GM19043 (cell line): ENCODE measurements around the gene AK9.
A peak's percentile ranks its signal among the peaks of the same experiment; 100 is the strongest.
"Not testable (repeated sequence)": the region's sequence is repeated elsewhere in the genome, so short reads cannot be mapped to it uniquely, and the experiment has no call there.

ENCODE experiments used
- ATAC-seq: cut with Tn5 transposase; IDR thresholded peaks from one replicate; pipeline ENCODE4 v1.9.1; 2021; ENCODE audit warnings: low read depth; ENCODE audit not compliant: unreplicated experiment

Gene AK9

GRCh38 chr6:109690737-109691621, at the start of gene AK9, which contains the start of gene FIG4:
TSS of gene AK9 (minus strand) at chr6:109691202. CDS start at chr6:109675745, 15,457 bp downstream.
TSS of gene FIG4 (plus strand) at chr6:109691296. CDS start at chr6:109691436, 140 bp downstream.
- peak; percentile 90 for ATAC-seq

- no peak for ATAC-seq
These were observed 49.8 kb upstream of the AK9 start for GRCh38 chr6:109740787-109741186.

- no peak for ATAC-seq
These were observed 48.7 kb upstream of the AK9 start for GRCh38 chr6:109739686-109740085.

- ATAC-seq: no peak
These were observed 47.7 kb upstream of the AK9 start for GRCh38 chr6:109738667-109739066.

- ATAC-seq: no peak
These were observed 47.3 kb upstream of the AK9 start for GRCh38 chr6:109738255-109738654.

GRCh38 chr6:109736273-109737025, 45.4 kb upstream of the AK9 start:
- no peak for ATAC-seq

- ATAC-seq: not testable (repeated sequence)
These were observed 34.2 kb upstream of the AK9 start for GRCh38 chr6:109725250-109725649.

GRCh38 chr6:109722564-109723254, 31.7 kb upstream of the AK9 start:
- ATAC-seq: no peak

GRCh38 chr6:109722011-109722410, 31.0 kb upstream of the AK9 start:
- ATAC-seq: no peak

- no peak for ATAC-seq
These were observed 29.3 kb upstream of the AK9 start for GRCh38 chr6:109720311-109720710.

- no peak for ATAC-seq
These were observed 28.0 kb upstream of the AK9 start for GRCh38 chr6:109718991-109719390.

GRCh38 chr6:109717971-109718370, 27.0 kb upstream of the AK9 start:
- ATAC-seq: no peak

GRCh38 chr6:109715616-109716015, 24.6 kb upstream of the AK9 start:
- no peak for ATAC-seq

GRCh38 chr6:109714611-109715010, 23.6 kb upstream of the AK9 start:
- no peak for ATAC-seq

- no peak for ATAC-seq
These were observed 23.2 kb upstream of the AK9 start for GRCh38 chr6:109714166-109714565.

- no peak for ATAC-seq
These were observed 22.1 kb upstream of the AK9 start for GRCh38 chr6:109713097-109713496.

GRCh38 chr6:109708099-109708498, 17.1 kb upstream of the AK9 start:
- not testable (repeated sequence) for ATAC-seq

- ATAC-seq: no peak
These were observed 15.5 kb upstream of the AK9 start for GRCh38 chr6:109706513-109706912.

GRCh38 chr6:109705258-109705657, 14.3 kb upstream of the AK9 start:
- peak; percentile 93 for ATAC-seq

- no peak for ATAC-seq
These were observed 11.8 kb upstream of the AK9 start for GRCh38 chr6:109702791-109703190.

- ATAC-seq: no peak
These were observed 10.8 kb upstream of the AK9 start for GRCh38 chr6:109701774-109702173.
